PC-9 (cell line): ENCODE measurements around the gene CIAO2B.

ENCODE experiments used
- CTCF ChIP-seq: fragments of 200-600 bp; sonication (generic); conservative IDR thresholded peaks from 2 replicates; pipeline ENCODE4 v1.6.1; 2017; ENCODE audit warnings: mixed run types, antibody characterized with exemption, mild to moderate bottlenecking, moderate library complexity
- EZH2 ChIP-seq: fragments of 200-600 bp; sonication (generic); IDR thresholded peaks from 2 replicates; pipeline ENCODE4 v1.8.0; 2017; ENCODE audit warnings: antibody characterized with exemption, low read depth

GRCh38 chr16:66928702-66929388, 5.4 kb downstream of the CIAO2B start:
- peak; percentile 69 for TF ChIP-seq CTCF
- no peak for TF ChIP-seq EZH2
